AG09309 (cell line): Measurements from ENCODE around the gene SLC12A7.

Experiments used
- DNase-seq: peaks from one replicate; pipeline ENCODE4 v3.0.0-alpha.2; 2010; ENCODE audit warnings: low read depth
- H3K4me3 ChIP-seq: 2 replicates; pipeline ENCODE4 v1.5.1; 2011; ENCODE audit warnings: mild to moderate bottlenecking, low read depth, low read length, moderate library complexity; ENCODE audit not compliant: control insufficient read depth
- TF ChIP-seq, protein P1 (sequence below): IDR thresholded peaks from 2 replicates; pipeline ENCODE4 v1.5.1; 2011; ENCODE audit warnings: mild to moderate bottlenecking, low read depth, low read length, inconsistent platforms; ENCODE audit not compliant: insufficient read depth, control insufficient read depth; ENCODE audit errors: missing control alignments

The SLC12A7 gene

DNA sequence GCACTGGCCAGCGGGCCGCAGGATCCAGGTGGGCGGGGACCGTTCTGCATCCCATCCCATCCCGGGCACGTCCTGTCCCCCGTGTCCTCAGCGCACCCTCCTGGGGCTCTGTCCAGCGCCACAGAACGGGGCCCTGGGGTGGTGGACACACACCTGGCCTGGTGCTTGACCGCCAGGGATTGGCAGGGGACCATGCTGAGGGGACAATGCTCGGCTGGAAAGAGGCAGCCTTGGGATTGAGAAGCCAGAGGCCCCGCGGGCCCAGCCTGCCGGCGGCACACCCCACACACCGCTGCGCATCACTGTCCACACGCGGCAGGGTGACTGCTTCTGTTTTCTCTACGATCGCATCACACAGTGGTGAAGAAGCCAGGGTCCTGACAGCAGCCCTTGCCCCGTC is 33.0 kb downstream of the SLC12A7 start:
- TF ChIP-seq, protein P1, sequence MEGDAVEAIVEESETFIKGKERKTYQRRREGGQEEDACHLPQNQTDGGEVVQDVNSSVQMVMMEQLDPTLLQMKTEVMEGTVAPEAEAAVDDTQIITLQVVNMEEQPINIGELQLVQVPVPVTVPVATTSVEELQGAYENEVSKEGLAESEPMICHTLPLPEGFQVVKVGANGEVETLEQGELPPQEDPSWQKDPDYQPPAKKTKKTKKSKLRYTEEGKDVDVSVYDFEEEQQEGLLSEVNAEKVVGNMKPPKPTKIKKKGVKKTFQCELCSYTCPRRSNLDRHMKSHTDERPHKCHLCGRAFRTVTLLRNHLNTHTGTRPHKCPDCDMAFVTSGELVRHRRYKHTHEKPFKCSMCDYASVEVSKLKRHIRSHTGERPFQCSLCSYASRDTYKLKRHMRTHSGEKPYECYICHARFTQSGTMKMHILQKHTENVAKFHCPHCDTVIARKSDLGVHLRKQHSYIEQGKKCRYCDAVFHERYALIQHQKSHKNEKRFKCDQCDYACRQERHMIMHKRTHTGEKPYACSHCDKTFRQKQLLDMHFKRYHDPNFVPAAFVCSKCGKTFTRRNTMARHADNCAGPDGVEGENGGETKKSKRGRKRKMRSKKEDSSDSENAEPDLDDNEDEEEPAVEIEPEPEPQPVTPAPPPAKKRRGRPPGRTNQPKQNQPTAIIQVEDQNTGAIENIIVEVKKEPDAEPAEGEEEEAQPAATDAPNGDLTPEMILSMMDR, result no peak
- DNase-seq, result no peak
- no peak overlapping the region for H3K4me3 ChIP-seq

DNA sequence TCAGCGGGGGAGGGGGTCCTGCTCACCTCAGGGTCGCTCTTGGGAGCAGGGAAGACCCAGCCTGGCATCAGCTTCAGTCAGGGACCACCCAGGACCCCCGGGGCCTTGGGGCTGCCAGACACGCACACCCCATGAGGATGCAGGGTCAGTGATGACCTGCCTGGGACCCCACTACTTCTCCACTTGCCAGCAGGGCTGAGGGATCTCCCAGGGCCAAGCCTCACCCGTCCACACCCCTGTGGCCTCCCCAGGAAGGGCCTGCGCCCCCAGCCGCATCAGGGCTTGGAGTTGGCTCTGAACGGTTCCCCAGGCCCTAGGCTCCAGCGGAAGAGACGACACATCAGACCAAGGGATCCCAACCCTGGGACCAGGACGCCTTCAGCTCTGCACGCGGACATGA is 33.7 kb downstream of the SLC12A7 start:
- TF ChIP-seq, protein P1, result no peak
- no peak for DNase-seq
- no peak overlapping the region for H3K4me3 ChIP-seq

DNA sequence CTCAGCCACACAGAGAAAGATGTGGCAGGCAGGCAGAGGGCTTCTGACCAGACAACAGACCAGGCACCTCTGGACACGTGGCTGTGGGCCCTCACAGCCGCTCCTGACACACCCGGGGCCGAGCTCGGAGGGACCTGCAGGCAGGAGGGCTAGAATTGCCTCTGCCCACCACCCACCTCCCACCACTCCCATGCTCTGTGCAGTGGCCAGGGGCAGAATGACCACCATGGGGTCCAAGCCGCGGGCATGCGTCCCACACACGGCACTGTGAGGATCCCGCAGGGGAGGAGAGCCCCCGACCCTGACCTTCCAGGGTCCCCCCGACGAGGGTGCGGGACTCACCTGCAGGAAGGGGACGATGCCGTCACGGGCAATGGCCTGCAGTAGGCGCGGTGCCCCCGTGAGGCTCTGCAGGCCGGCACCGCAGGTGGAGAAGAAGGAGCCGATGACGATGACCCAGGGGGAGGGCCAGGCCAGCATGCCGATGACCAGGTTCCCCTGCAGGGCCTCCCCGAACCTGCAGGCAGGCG is 34.3 kb downstream of the SLC12A7 start:
- DNase-seq, result no peak
- H3K4me3 ChIP-seq, result no peak overlapping the region
- TF ChIP-seq, protein P1, result no peak

DNA sequence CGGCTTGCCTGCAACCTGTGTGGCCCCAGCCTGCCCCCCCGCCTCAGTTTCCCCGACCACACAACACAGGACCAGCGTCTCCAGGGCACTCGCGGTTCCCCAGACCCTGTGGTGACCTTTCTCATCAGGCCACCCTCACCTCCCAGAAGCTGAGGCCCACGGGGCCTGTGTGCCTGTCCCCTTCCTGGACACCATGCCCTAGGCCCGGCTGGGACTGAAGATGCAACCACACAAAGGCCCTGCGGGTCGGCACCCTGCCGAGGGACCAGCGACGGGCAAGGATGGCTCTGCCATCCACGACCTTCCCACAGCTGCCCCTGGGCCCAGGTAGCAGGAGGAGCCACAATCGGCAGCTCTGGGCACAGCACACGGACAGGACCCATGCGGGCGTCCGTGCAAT is 34.8 kb downstream of the SLC12A7 start:
- TF ChIP-seq, protein P1, result no peak
- H3K4me3 ChIP-seq, result no peak overlapping the region
- no peak for DNase-seq

DNA sequence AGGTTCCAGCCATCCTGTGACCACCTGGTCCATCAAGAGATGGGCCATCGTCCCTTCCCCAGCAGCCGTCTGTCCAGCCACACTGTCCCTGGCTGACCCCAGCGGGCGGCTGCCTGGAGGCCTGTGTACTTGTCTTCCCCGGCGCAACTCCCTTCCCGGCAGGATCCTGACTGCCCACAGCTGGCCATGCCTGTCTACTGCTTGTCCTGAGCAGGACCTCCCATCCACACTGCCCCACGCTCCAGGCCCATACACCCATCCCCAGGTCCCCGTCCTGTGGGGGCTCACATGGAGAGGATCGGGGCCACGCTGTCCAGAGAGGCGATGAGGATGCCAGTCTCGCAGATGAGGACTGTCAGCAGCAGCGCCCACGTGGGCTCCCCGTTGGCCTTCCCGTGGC is 35.5 kb downstream of the SLC12A7 start:
- no peak overlapping the region for H3K4me3 ChIP-seq
- no peak for DNase-seq
- TF ChIP-seq, protein P1, result no peak

DNA sequence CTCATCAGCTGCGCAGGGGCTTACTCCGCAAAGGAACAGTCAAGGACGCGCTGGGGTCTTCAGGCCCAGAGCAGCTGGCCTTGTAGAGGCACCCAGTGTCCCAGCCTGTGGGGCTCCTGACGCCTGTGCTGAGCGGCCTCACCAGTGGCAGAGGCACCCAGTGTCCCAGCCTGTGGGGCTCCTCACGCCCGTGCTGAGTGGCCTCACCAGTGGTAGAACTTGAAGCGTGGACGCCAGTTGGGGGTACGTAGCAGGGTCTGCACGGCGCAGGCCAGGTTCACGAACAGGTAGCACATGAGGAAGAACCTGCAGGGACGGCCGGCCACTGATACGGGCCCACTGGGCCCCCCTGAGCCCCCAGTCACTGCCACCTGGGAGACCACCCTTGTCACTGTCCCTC is 35.9 kb downstream of the SLC12A7 start:
- TF ChIP-seq, protein P1, result no peak
- no peak for DNase-seq
- no peak overlapping the region for H3K4me3 ChIP-seq

DNA sequence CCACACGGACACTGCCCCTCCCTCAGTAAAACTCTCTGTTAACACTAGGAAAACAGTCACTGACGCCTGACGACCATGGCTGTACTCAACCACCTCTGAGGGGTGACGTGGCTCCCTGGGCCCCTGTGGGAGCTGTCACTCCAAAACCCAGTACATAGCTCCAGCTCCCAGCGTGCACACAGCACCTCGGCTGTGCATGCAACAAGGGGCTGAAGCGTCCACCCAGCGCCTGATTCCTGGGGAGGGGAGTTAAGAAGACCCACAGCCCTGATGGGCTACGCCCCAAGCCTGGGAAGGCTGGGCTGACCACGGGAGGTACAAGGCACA is 36.3 kb downstream of the SLC12A7 start:
- TF ChIP-seq, protein P1, result no peak
- no peak overlapping the region for H3K4me3 ChIP-seq
- DNase-seq, result no peak
